B cell (primary cell): ENCODE measurements around the gene FOXF1. TPM values are rescaled to one million over a fixed set of nuclear protein-coding genes. Genes with fewer than 3 reads are reported as not detected.

Experiments
- ATAC-seq: fragments of 200-7000 bp; cut with Tn5 transposase; one replicate; pipeline ENCODE4 v1.10.0; 2021; ENCODE audit warnings: low read depth, mild to moderate bottlenecking, moderate number of reproducible peaks, moderate library complexity
- CTCF ChIA-PET: fragments of 350-600 bp; sonication (Branson Sonifier 250); formaldehyde crosslinking; loops from one replicate; lab custom pipeline; 2021; ENCODE audit warnings: antibody characterized with exemption, inconsistent platforms; lab: Charles Lee
- POLR2A ChIA-PET: fragments of 350-600 bp; sonication (Branson Sonifier 250); formaldehyde crosslinking; loops from one replicate; lab custom pipeline; 2021; ENCODE audit warnings: antibody characterized with exemption; lab: Charles Lee
- DNase-seq: peaks from one replicate; pipeline ENCODE4 v3.0.0; 2013
- H2AFZ ChIP-seq: 2 replicates; pipeline ENCODE4 v1.6.1; 2012; ENCODE audit warnings: mild to moderate bottlenecking, low read depth, low read length; ENCODE audit not compliant: insufficient read depth, poor library complexity, severe bottlenecking
- H3K27ac ChIP-seq, 2 donors: 1 replicate in 1 of 2; 2 replicates in 1 of 2; pipeline ENCODE4 v1.5.1; 2012 to 2013; ENCODE audit warnings: low read length in 2 of 2, mild to moderate bottlenecking in 2 of 2, moderate library complexity in 1 of 2
- H3K27me3 ChIP-seq, 4 experiments: fragments of 200-600 bp in 1 of 4; sonication (generic) in 1 of 4; replicated peaks in 1 of 4; 1 replicate in 2 of 4; 2 replicates in 2 of 4; pipeline versions ENCODE4 v1.6.1 to v1.7.0; 2013 to 2016; ENCODE audit warnings: low read length in 3 of 4, mild to moderate bottlenecking in 2 of 4, mixed read lengths in 1 of 4, moderate library complexity in 1 of 4; ENCODE audit not compliant: insufficient read depth in 4 of 4, control insufficient read depth in 3 of 4; ENCODE audit errors: control extremely low read depth in 1 of 4
- H3K36me3 ChIP-seq, 2 experiments: replicated peaks in 1 of 2; 1 replicate in 1 of 2; 2 replicates in 1 of 2; pipeline versions ENCODE4 v1.6.1 to v1.7.1; 2013; ENCODE audit warnings: low read length in 1 of 2; ENCODE audit not compliant: insufficient read depth in 2 of 2, control insufficient read depth in 1 of 2; ENCODE audit errors: control extremely low read depth in 1 of 2, extremely low read depth in 1 of 2
- H3K4me1 ChIP-seq, 2 donors: fragments of 200-600 bp in 1 of 2; sonication (generic) in 1 of 2; 1 replicate in 1 of 2; 2 replicates in 1 of 2; pipeline versions ENCODE4 v1.5.1 to v1.6.1; 2013 to 2017; ENCODE audit warnings: low read length in 2 of 2; ENCODE audit not compliant: control insufficient read depth in 2 of 2, insufficient read depth in 2 of 2
- H3K4me2 ChIP-seq: replicated peaks from 2 replicates; pipeline ENCODE3; 2012; ENCODE audit warnings: mild to moderate bottlenecking, low read depth, low read length; ENCODE audit not compliant: poor library complexity, severe bottlenecking
- H3K4me3 ChIP-seq, 5 experiments: fragments of 200-600 bp in 1 of 5; sonication (generic) in 1 of 5; 1 replicate in 3 of 5; 2 replicates in 2 of 5; pipeline versions ENCODE4 v1.5.1 to v1.7.0; 2011 to 2016; ENCODE audit warnings: low read length in 4 of 5, mild to moderate bottlenecking in 4 of 5, low read depth in 2 of 5, control low read depth in 1 of 5, moderate library complexity in 1 of 5; ENCODE audit not compliant: insufficient read depth in 1 of 5; ENCODE audit errors: control extremely low read depth in 1 of 5, extremely low read depth in 1 of 5
- H3K79me2 ChIP-seq: fragments of 200-600 bp; sonication (generic); one replicate; pipeline ENCODE4 v1.6.0; 2016; ENCODE audit warnings: low read length; ENCODE audit not compliant: control insufficient read depth, insufficient read depth
- H3K9ac ChIP-seq: fragments of 200-600 bp; sonication (generic); 2 replicates; pipeline ENCODE4 v1.6.1; 2017; ENCODE audit warnings: mild to moderate bottlenecking, low read length, moderate library complexity
- H3K9me3 ChIP-seq, 3 donors: one replicate each; pipeline versions ENCODE4 v1.6.1 to v1.7.1; 2013; ENCODE audit warnings: low read length in 2 of 3; ENCODE audit not compliant: control insufficient read depth in 2 of 3, insufficient read depth in 1 of 3; ENCODE audit errors: control extremely low read depth in 1 of 3
- H4K20me1 ChIP-seq: 2 replicates; pipeline ENCODE4 v1.6.0; 2012; ENCODE audit warnings: mild to moderate bottlenecking, low read length; ENCODE audit not compliant: insufficient read depth, control insufficient read depth, poor library complexity, severe bottlenecking
- H3K27ac Mint-ChIP-seq: one replicate; pipeline ENCODE4 v1.8.0; 2021; ENCODE audit warnings: mixed read lengths
- H3K27me3 Mint-ChIP-seq: one replicate; pipeline ENCODE4 v1.8.0; 2021; ENCODE audit warnings: mixed read lengths
- H3K4me1 Mint-ChIP-seq: one replicate; pipeline ENCODE4 v1.8.0; 2021; ENCODE audit warnings: mixed read lengths
- H3K4me3 Mint-ChIP-seq: one replicate; pipeline ENCODE4 v1.8.0; 2021; ENCODE audit warnings: mixed read lengths
- H3K9me3 Mint-ChIP-seq: one replicate; pipeline ENCODE4 v1.8.0; 2022; ENCODE audit warnings: mixed read lengths; ENCODE audit not compliant: insufficient read depth
- EZH2 ChIP-seq: IDR thresholded peaks from 2 replicates; pipeline ENCODE4 v1.6.1; 2012; ENCODE audit warnings: borderline replicate concordance, low read depth, mild to moderate bottlenecking, moderate library complexity, low read length; ENCODE audit not compliant: insufficient read depth, poor library complexity, severe bottlenecking
- WGBS: methylation state at CpG from one replicate; pipeline ENCODE4 v1.1.5; 2013; ENCODE audit warnings: missing lambda C conversion rate; ENCODE audit not compliant: insufficient coverage; 5-methylcytosine and 5-hydroxymethylcytosine counted together
- intact Hi-C: fragments of 100-400 bp; cut with micrococcal nuclease; formaldehyde crosslinking; loops from one replicate; pipeline ENCODE4 v1.10.0; 2022
- polyA plus RNA-seq: library from polyadenylated mRNA; depleted of rRNA; stranded (reverse); fragments of >200 nt; gene quantifications from 2 replicates; pipeline ENCODE4 v1.2.3, GENCODE V29; 2012
- total RNA-seq, 2 donors: library from RNA; stranded (reverse); fragments of 120-200 nt in 1 of 2; gene quantifications; 1 replicate in 1 of 2; 2 replicates in 1 of 2; pipeline versions ENCODE4 v1.2.3 to v1.2.4, GENCODE V29; 2013 to 2022
- TF ChIP-seq, protein P1 (sequence below): fragments of 200-600 bp; IDR thresholded peaks from one replicate; pipeline ENCODE4 v1.8.0; 2022; ENCODE audit warnings: antibody characterized with exemption, mild to moderate bottlenecking

FOXF1 gene
- total and polyA plus RNA-seq, 2 donors (not counting 1 experiment from before 2014, with no cell fraction given): not detected

DNA sequence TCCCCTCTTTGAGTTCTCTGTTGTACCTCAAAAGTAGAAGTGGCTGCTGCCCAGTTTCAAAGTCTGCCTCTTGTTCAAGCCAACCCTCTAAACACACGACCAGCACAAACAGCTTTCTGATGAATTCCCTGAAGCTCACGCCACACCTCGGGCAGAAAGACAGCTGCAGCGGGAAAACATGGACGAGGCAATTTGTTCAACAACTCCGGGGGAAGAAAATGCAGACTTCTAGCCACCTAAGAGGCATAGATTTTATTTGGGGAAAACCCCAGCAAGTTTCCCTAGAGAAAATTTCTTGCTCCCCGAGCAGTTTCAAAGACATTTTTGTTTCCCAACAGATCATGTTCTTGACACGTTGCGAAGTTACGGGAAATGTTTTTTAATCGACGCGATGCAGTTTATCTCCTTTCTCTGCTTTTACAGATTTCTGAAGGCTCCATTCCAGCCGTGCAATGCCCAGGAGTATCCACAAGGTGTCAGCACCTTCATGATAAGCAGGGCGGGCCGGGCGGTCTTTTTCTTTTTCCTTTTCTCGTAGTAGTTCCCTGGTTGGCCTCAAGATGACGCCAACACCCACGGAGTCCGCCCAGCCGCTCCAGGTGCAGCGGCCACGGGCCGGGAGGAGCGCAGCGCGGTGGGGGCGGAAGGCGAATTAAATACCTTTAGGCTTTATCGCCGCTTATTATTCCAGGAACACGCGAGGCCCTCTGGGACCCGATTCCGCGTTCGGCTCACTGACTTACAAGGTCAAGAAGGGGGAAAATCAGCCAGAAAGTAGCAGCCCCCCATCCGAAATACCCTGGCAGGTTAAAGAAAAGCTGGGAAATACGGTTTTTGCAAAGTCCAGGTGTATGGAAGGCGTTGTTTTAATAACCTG, 53.4 kb downstream of the FOXF1 start:
- peak overlapping the region; percentile 46 for H3K9ac ChIP-seq
- intact Hi-C loops: loop anchor here (1.0 to 5.0 kb wide), 2 partner anchors 8 to 754 kb away; partner anchors contain the start of genes C16orf95 and MTHFSD
- peaks cover 22% of the 10 kb centered on the region for H3K4me1 Mint-ChIP-seq
- H3K79me2 ChIP-seq: no peaks in the 10 kb centered on the region
- ATAC-seq (peak; percentile 100), DNase-seq (peak; percentile 92)
- H2AFZ ChIP-seq: no peak overlapping the region
- peak overlapping the region in 2 of 5 experiments; percentile 37 to 53 for H3K4me3 ChIP-seq
- H3K27ac ChIP-seq: no peak overlapping the region
- POLR2A ChIA-PET: interaction anchor here (0.6 kb wide), 1 partner anchor 714 kb away, joined by 3 read pairs; no protein-coding TSS in a partner anchor
- H3K4me3 Mint-ChIP-seq: peak overlapping the region; percentile 48
- no peaks in the 10 kb centered on the region for H3K9me3 Mint-ChIP-seq
- CTCF ChIA-PET: interaction anchor here (1.1 to 4.7 kb wide), 12 partner anchors 8 to 1072 kb away, joined by 3 to 30 read pairs (median 6); partner anchors contain the start of gene MTHFSD
- H3K4me2 ChIP-seq: peak overlapping the region; percentile 76
- H4K20me1 ChIP-seq: no peaks in the 10 kb centered on the region
- H3K27ac Mint-ChIP-seq: no peak overlapping the region
- TF ChIP-seq, protein P1, sequence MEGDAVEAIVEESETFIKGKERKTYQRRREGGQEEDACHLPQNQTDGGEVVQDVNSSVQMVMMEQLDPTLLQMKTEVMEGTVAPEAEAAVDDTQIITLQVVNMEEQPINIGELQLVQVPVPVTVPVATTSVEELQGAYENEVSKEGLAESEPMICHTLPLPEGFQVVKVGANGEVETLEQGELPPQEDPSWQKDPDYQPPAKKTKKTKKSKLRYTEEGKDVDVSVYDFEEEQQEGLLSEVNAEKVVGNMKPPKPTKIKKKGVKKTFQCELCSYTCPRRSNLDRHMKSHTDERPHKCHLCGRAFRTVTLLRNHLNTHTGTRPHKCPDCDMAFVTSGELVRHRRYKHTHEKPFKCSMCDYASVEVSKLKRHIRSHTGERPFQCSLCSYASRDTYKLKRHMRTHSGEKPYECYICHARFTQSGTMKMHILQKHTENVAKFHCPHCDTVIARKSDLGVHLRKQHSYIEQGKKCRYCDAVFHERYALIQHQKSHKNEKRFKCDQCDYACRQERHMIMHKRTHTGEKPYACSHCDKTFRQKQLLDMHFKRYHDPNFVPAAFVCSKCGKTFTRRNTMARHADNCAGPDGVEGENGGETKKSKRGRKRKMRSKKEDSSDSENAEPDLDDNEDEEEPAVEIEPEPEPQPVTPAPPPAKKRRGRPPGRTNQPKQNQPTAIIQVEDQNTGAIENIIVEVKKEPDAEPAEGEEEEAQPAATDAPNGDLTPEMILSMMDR: peak; percentile 100
- TF ChIP-seq EZH2: no peak
- H3K9me3 ChIP-seq: peaks cover 0 to 16% (median 0%) of the 10 kb centered on the region in 3 donors
- peaks cover 48% of the 10 kb centered on the region for H3K27me3 Mint-ChIP-seq
- no peaks in the 10 kb centered on the region for H3K36me3 ChIP-seq
- 1% methylated on average over 38 of the region's 41 CpGs for WGBS
- H3K4me1 ChIP-seq: peaks cover 26 to 37% of the 10 kb centered on the region in 2 donors
- peaks cover 0 to 67% (median 29%) of the 10 kb centered on the region in 4 experiments for H3K27me3 ChIP-seq

Other genes with a start within 250 kb of the FOXF1 start
- 42.0 and 51.7 TPM in 2 replicates for gene MTHFSD, start 44.7 kb downstream of the FOXF1 start, total RNA-seq
- gene MTHFSD, start 44.7 kb downstream of the FOXF1 start, polyA plus RNA-seq: 18.5 and 21.5 TPM in 2 replicates
- not detected in 2 replicates for gene FOXC2, start 56.3 kb downstream of the FOXF1 start, total RNA-seq
- gene FOXC2, start 56.3 kb downstream of the FOXF1 start, polyA plus RNA-seq: not detected in 2 replicates
- not detected in 2 replicates for gene FOXL1, start 68.0 kb downstream of the FOXF1 start, total RNA-seq
- gene FOXL1, start 68.0 kb downstream of the FOXF1 start, polyA plus RNA-seq: not detected in 2 replicates